HG02884 (cell line): ENCODE data around the gene TAF3.
"Not testable (repeated sequence)": the region's sequence is repeated elsewhere in the genome, so short reads cannot be mapped to it uniquely, and the experiment has no call there.

ENCODE experiments used
- ATAC-seq: cut with Tn5 transposase; IDR thresholded peaks from one replicate; pipeline ENCODE4 v1.9.1; 2021; ENCODE audit warnings: mild to moderate bottlenecking, moderate library complexity; ENCODE audit not compliant: unreplicated experiment

TAF3 gene

GRCh38 chr10:7818295-7819120 is at the start of gene TAF3:
Gene TAF3 (plus strand): TSS chr10:7818505. CDS start chr10:7818710, 205 bp downstream.
- peak; percentile 77 for ATAC-seq

GRCh38 chr10:7773845-7774801 is 44.2 kb upstream of the TAF3 start:
- ATAC-seq: no peak

GRCh38 chr10:7776777-7777176 is 41.5 kb upstream of the TAF3 start:
- no peak for ATAC-seq

GRCh38 chr10:7782194-7782593 is 36.1 kb upstream of the TAF3 start:
- not testable (repeated sequence) for ATAC-seq

- no peak for ATAC-seq
Observed at GRCh38 chr10:7786430-7786829, 31.9 kb upstream of the TAF3 start.

- ATAC-seq: peak; percentile 6
Observed at GRCh38 chr10:7787150-7787856, 31.0 kb upstream of the TAF3 start.

- ATAC-seq: peak; percentile 93
Observed at GRCh38 chr10:7787857-7788638, 30.3 kb upstream of the TAF3 start, which contains the start of the genes ATP5F1C and KIN. Gene ATP5F1C (plus strand): TSS chr10:7788177. CDS start chr10:7788208, 31 bp downstream. Gene KIN (minus strand): TSS chr10:7787993. CDS start chr10:7787933, 60 bp downstream.

GRCh38 chr10:7788639-7789286 is 29.5 kb upstream of the TAF3 start:
- ATAC-seq: peak; percentile 18

GRCh38 chr10:7789390-7789789 is 28.9 kb upstream of the TAF3 start:
- ATAC-seq: no peak

GRCh38 chr10:7792541-7792940 is 25.8 kb upstream of the TAF3 start:
- no peak for ATAC-seq

- ATAC-seq: no peak
Observed at GRCh38 chr10:7794251-7795026, 23.9 kb upstream of the TAF3 start.

GRCh38 chr10:7795605-7796004 is 22.7 kb upstream of the TAF3 start:
- no peak for ATAC-seq

- no peak for ATAC-seq
Observed at GRCh38 chr10:7797582-7797981, 20.7 kb upstream of the TAF3 start.

- ATAC-seq: no peak
Observed at GRCh38 chr10:7802606-7803005, 15.7 kb upstream of the TAF3 start.

GRCh38 chr10:7804216-7804615 is 14.1 kb upstream of the TAF3 start:
- ATAC-seq: no peak

GRCh38 chr10:7804741-7805140 is 13.6 kb upstream of the TAF3 start:
- ATAC-seq: no peak

- no peak for ATAC-seq
Observed at GRCh38 chr10:7808686-7809267, 9.5 kb upstream of the TAF3 start.

GRCh38 chr10:7810443-7810842 is 7.9 kb upstream of the TAF3 start:
- no peak for ATAC-seq
